Natural killer cell treated with Interleukin-12 subunit alpha and Interleukin-12 subunit beta and Interleukin-15 and Interleukin-18, amount 100 ng/mL, for 72 hours (primary cell): ENCODE data around the gene IL1R1. TPM values are rescaled to one million over a fixed set of nuclear protein-coding genes. Genes with fewer than 3 reads are reported as not detected.

Experiments used
- ATAC-seq, 2 donors: fragments of 150-1000 bp; cut with Tn5 transposase in 1 of 2; sonication (Bioruptor Pico), chemical (Tn5 transposase) in 1 of 2; 2 replicates each; pipeline ENCODE4 v1.10.0; 2021
- DNase-seq: peaks from one replicate; pipeline ENCODE4 v3.0.0; 2022; ENCODE audit warnings: low spot score
- H3K27ac Mint-ChIP-seq, 2 donors: 1 replicate in 1 of 2; 2 replicates in 1 of 2; pipeline ENCODE4 v1.8.0; 2022; ENCODE audit warnings: mixed read lengths in 2 of 2, mild to moderate bottlenecking in 1 of 2, moderate library complexity in 1 of 2
- H3K27me3 Mint-ChIP-seq, 2 donors: 1 replicate in 1 of 2; 2 replicates in 1 of 2; pipeline ENCODE4 v1.8.0; 2022; ENCODE audit warnings: mixed read lengths in 2 of 2
- H3K36me3 Mint-ChIP-seq: one replicate; pipeline ENCODE4 v1.8.0; 2022; ENCODE audit warnings: mixed read lengths
- H3K4me1 Mint-ChIP-seq, 2 donors: 1 replicate in 1 of 2; 2 replicates in 1 of 2; pipeline ENCODE4 v1.8.0; 2022; ENCODE audit warnings: low read depth in 2 of 2, mixed read lengths in 2 of 2, mild to moderate bottlenecking in 1 of 2
- H3K4me3 Mint-ChIP-seq: one replicate; pipeline ENCODE4 v1.8.0; 2022; ENCODE audit warnings: mixed read lengths
- H3K9me3 Mint-ChIP-seq: 2 replicates; pipeline ENCODE4 v1.8.0; 2022; ENCODE audit warnings: mixed read lengths
- total RNA-seq, 2 donors: library from RNA; stranded (reverse); gene quantifications; one replicate each; pipeline ENCODE4 v1.2.3, GENCODE V29; 2022

The IL1R1 gene
- total RNA-seq, 2 donors from 2014 or later, result 0.19 to 0.86 TPM

- ATAC-seq, result no peak
- DNase-seq, result no peak
- Mint-ChIP-seq H3K9me3 (no peaks in the 10 kb centered on the region), H3K4me3 (no peak overlapping the region), H3K27ac (no peak overlapping the region), H3K4me1 (peaks cover 16 to 23% of the 10 kb centered on the region in 2 donors), H3K36me3 (peaks cover 6% of the 10 kb centered on the region), H3K27me3 (peaks cover 49 to 59% of the 10 kb centered on the region in 2 donors)
These were observed 52.2 kb downstream of the IL1R1 start for GRCh38 chr2:102194609-102195268.

- no peak for DNase-seq
- H3K4me3 Mint-ChIP-seq, result peak overlapping the region; percentile 11
- peaks cover 6% of the 10 kb centered on the region for H3K36me3 Mint-ChIP-seq
- H3K27me3 Mint-ChIP-seq, result peaks cover 47 to 65% of the 10 kb centered on the region in 2 donors
- H3K27ac Mint-ChIP-seq, result peak overlapping the region in 1 of 2 donors; percentile 27
- peaks cover 16 to 23% of the 10 kb centered on the region in 2 donors for H3K4me1 Mint-ChIP-seq
- ATAC-seq, result peak in 1 of 2 donors; percentile 61
- no peaks in the 10 kb centered on the region for H3K9me3 Mint-ChIP-seq
These were observed 55.0 kb downstream of the IL1R1 start for GRCh38 chr2:102197389-102198137.

GRCh38 chr2:102200539-102200938 lies 58.0 kb downstream of the IL1R1 start:
- peaks cover 16 to 18% of the 10 kb centered on the region in 2 donors for H3K4me1 Mint-ChIP-seq
- no peak for ATAC-seq
- no peak for DNase-seq
- peaks cover 50 to 74% of the 10 kb centered on the region in 2 donors for H3K27me3 Mint-ChIP-seq
- H3K27ac Mint-ChIP-seq, result no peak overlapping the region
- no peak overlapping the region for H3K4me3 Mint-ChIP-seq
- H3K36me3 Mint-ChIP-seq, result peaks cover 27% of the 10 kb centered on the region
- H3K9me3 Mint-ChIP-seq, result no peaks in the 10 kb centered on the region

- H3K27ac Mint-ChIP-seq, result no peak overlapping the region
- H3K4me1 Mint-ChIP-seq, result no peaks in the 10 kb centered on the region
- H3K4me3 Mint-ChIP-seq, result no peak overlapping the region
- H3K36me3 Mint-ChIP-seq, result peaks cover 26% of the 10 kb centered on the region
- no peak for ATAC-seq
- peaks cover 37 to 51% of the 10 kb centered on the region in 2 donors for H3K27me3 Mint-ChIP-seq
- no peak for DNase-seq
- no peaks in the 10 kb centered on the region for H3K9me3 Mint-ChIP-seq
These were observed 62.1 kb downstream of the IL1R1 start for GRCh38 chr2:102204638-102205037.

GRCh38 chr2:102206666-102207341 lies 64.3 kb downstream of the IL1R1 start:
- DNase-seq (no peak), ATAC-seq (no peak)
- H3K27ac Mint-ChIP-seq, result no peak overlapping the region
- H3K27me3 Mint-ChIP-seq, result peaks cover 27 to 35% of the 10 kb centered on the region in 2 donors
- no peak overlapping the region for H3K4me3 Mint-ChIP-seq
- H3K36me3 Mint-ChIP-seq, result peaks cover 26% of the 10 kb centered on the region
- no peaks in the 10 kb centered on the region for H3K9me3 Mint-ChIP-seq
- no peaks in the 10 kb centered on the region for H3K4me1 Mint-ChIP-seq

GRCh38 chr2:102208774-102209173 lies 66.2 kb downstream of the IL1R1 start:
- Mint-ChIP-seq H3K36me3 (peaks cover 23% of the 10 kb centered on the region), H3K9me3 (no peaks in the 10 kb centered on the region), H3K4me1 (no peaks in the 10 kb centered on the region), H3K27ac (no peak overlapping the region), H3K4me3 (no peak overlapping the region), H3K27me3 (peaks cover 22 to 24% of the 10 kb centered on the region in 2 donors)
- ATAC-seq (no peak), DNase-seq (no peak)

GRCh38 chr2:102209474-102209873 lies 66.9 kb downstream of the IL1R1 start:
- no peak for ATAC-seq
- peaks cover 16% of the 10 kb centered on the region for H3K36me3 Mint-ChIP-seq
- no peaks in the 10 kb centered on the region for H3K4me1 Mint-ChIP-seq
- H3K4me3 Mint-ChIP-seq, result no peak overlapping the region
- no peak for DNase-seq
- no peak overlapping the region for H3K27ac Mint-ChIP-seq
- no peaks in the 10 kb centered on the region for H3K9me3 Mint-ChIP-seq
- peaks cover 17 to 18% of the 10 kb centered on the region in 2 donors for H3K27me3 Mint-ChIP-seq

- peaks cover 13 to 14% of the 10 kb centered on the region in 2 donors for H3K27me3 Mint-ChIP-seq
- H3K36me3 Mint-ChIP-seq, result peaks cover 37% of the 10 kb centered on the region
- no peak overlapping the region for H3K4me3 Mint-ChIP-seq
- no peak for DNase-seq
- H3K27ac Mint-ChIP-seq, result no peak overlapping the region
- H3K4me1 Mint-ChIP-seq, result peaks cover 7 to 14% of the 10 kb centered on the region in 2 donors
- H3K9me3 Mint-ChIP-seq, result peaks cover 24% of the 10 kb centered on the region
- no peak for ATAC-seq
These were observed 74.5 kb downstream of the IL1R1 start for GRCh38 chr2:102217032-102217431.

- peak overlapping the region; percentile 5 for H3K4me3 Mint-ChIP-seq
- peak overlapping the region; percentile 13 to 32 for H3K27ac Mint-ChIP-seq
- DNase-seq, result no peak
- H3K36me3 Mint-ChIP-seq, result peaks cover 5% of the 10 kb centered on the region
- peaks cover 27 to 36% of the 10 kb centered on the region in 2 donors for H3K27me3 Mint-ChIP-seq
- H3K9me3 Mint-ChIP-seq, result no peaks in the 10 kb centered on the region
- peaks cover 43 to 69% of the 10 kb centered on the region in 2 donors for H3K4me1 Mint-ChIP-seq
- no peak for ATAC-seq
These were observed 82.5 kb downstream of the IL1R1 start for GRCh38 chr2:102224824-102225739.

GRCh38 chr2:102226171-102226570 lies 83.6 kb downstream of the IL1R1 start:
- Mint-ChIP-seq H3K4me3 (peak overlapping the region; percentile 61), H3K9me3 (no peaks in the 10 kb centered on the region), H3K27me3 (peaks cover 32 to 42% of the 10 kb centered on the region in 2 donors), H3K36me3 (peaks cover 5% of the 10 kb centered on the region), H3K27ac (peak overlapping the region; percentile 27 to 57), H3K4me1 (peaks cover 43 to 67% of the 10 kb centered on the region in 2 donors)
- ATAC-seq (no peak), DNase-seq (no peak)

- DNase-seq, result no peak
These were observed 84.3 kb downstream of the IL1R1 start for GRCh38 chr2:102226612-102227391.

GRCh38 chr2:102229141-102229769 lies 86.7 kb downstream of the IL1R1 start:
- Mint-ChIP-seq H3K9me3 (peaks cover 4% of the 10 kb centered on the region), H3K27ac (peak overlapping the region; percentile 57 to 67), H3K4me1 (peaks cover 51 to 67% of the 10 kb centered on the region in 2 donors), H3K4me3 (peak overlapping the region; percentile 7), H3K36me3 (peaks cover 6% of the 10 kb centered on the region), H3K27me3 (peaks cover 33 to 38% of the 10 kb centered on the region in 2 donors)
- DNase-seq, result no peak
- no peak for ATAC-seq

More at GRCh38 chr2:102226612-102227391, 84.3 kb downstream of the IL1R1 start:
- peaks cover 11% of the 10 kb centered on the region for H3K36me3 Mint-ChIP-seq
- ATAC-seq, result no peak
- peak overlapping the region; percentile 61 for H3K4me3 Mint-ChIP-seq
- H3K27me3 Mint-ChIP-seq, result peaks cover 32 to 42% of the 10 kb centered on the region in 2 donors
- H3K27ac Mint-ChIP-seq, result peak overlapping the region; percentile 27 to 57
- H3K4me1 Mint-ChIP-seq, result peaks cover 46 to 62% of the 10 kb centered on the region in 2 donors
- H3K9me3 Mint-ChIP-seq, result peaks cover 4% of the 10 kb centered on the region
